PC-3 (cell line): ENCODE measurements around the gene NAA25.

Experiments used
- EZH2 ChIP-seq: fragments of 300-600 bp; sonication (generic); IDR thresholded peaks from one replicate; pipeline ENCODE4 v1.6.1; 2017; ENCODE audit warnings: antibody characterized with exemption, mild to moderate bottlenecking, low read length; ENCODE audit not compliant: unreplicated experiment
- TF ChIP-seq, protein P1 (sequence below): fragments of 300-600 bp; sonication (generic); conservative IDR thresholded peaks from 2 replicates; pipeline ENCODE4 v1.5.1; 2017; ENCODE audit warnings: antibody characterized with exemption, low read depth, mild to moderate bottlenecking, low read length

DNA sequence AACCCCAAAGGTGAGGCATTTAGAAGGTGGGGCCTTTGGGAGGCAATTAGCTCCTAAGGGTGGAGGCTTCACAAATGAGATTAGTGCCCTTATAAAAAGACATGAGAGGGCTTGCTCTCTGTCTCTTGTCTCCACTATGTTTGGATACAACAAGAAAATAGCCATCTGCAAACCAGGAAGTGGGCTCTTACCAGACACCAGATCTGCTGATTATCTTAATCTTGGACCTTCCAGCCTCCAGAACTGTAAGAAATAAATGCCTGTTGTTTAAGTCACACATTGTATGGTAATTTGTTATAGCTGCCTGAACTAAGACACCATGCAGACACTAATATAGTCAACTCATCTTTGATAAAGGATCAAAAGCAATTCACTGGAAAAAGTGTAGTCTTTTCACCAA lies 130.0 kb downstream of the NAA25 start:
- TF ChIP-seq, protein P1, sequence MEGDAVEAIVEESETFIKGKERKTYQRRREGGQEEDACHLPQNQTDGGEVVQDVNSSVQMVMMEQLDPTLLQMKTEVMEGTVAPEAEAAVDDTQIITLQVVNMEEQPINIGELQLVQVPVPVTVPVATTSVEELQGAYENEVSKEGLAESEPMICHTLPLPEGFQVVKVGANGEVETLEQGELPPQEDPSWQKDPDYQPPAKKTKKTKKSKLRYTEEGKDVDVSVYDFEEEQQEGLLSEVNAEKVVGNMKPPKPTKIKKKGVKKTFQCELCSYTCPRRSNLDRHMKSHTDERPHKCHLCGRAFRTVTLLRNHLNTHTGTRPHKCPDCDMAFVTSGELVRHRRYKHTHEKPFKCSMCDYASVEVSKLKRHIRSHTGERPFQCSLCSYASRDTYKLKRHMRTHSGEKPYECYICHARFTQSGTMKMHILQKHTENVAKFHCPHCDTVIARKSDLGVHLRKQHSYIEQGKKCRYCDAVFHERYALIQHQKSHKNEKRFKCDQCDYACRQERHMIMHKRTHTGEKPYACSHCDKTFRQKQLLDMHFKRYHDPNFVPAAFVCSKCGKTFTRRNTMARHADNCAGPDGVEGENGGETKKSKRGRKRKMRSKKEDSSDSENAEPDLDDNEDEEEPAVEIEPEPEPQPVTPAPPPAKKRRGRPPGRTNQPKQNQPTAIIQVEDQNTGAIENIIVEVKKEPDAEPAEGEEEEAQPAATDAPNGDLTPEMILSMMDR, result no peak
- TF ChIP-seq EZH2, result no peak
